ENCODE measurements around the gene PDGFRA.
"Not testable (repeated sequence)": the region's sequence is repeated elsewhere in the genome, so short reads cannot be mapped to it uniquely, and the experiment has no call there.

The PDGFRA gene

GRCh38 chr4:54228056-54228527, 1.0 kb upstream of the PDGFRA start:
- DNase-seq = no peak

GRCh38 chr4:54228546-54228945, 547 bp upstream of the PDGFRA start:
- DNase-seq = no peak

- no peak for DNase-seq
Observed at GRCh38 chr4:54229631-54230483, 764 bp downstream of the PDGFRA start.

GRCh38 chr4:54230484-54231418, 1.7 kb downstream of the PDGFRA start:
- no peak for DNase-seq

GRCh38 chr4:54231419-54231767, 2.3 kb downstream of the PDGFRA start:
- no peak for DNase-seq

DNA sequence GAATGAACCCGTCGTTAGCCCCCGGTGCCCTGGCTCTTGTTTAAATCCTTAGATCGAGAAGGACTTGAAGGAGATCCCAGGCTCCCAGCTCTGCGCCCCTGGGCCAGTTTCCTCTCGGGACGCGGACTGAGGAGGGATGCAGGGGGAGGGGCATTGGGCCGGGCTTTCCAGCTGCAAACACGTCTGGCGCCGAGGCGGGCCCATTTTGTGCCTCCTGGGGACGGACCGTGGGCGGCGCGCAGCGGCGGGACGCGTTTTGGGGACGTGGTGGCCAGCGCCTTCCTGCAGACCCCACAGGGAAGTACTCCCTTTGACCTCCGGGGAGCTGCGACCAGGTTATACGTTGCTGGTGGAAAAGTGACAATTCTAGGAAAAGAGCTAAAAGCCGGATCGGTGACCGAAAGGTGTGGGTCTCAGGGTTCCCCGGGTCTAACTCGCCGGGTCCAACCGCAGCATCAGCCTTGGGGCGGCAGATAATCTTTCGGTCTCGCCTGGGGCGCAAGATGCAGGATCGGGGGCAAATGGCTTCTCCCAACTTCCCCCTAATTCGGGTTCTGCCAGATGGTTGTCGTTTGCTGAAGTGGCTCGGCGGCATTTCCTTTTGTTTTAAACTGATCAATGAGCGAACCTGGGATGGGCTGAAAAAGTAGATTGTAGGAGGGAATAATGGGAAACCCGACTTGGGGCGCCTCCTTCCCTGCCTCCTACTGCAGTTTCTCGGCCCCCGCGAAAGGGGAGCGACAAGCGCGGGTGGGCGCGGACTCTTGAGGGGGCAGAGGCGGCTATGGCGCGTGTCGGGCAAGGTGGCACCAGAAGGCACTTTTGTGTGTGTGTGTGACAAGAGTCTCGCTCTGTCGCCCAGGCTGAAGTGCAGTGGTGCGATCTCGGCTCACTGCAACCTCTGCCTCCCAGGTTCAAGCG, 2.9 kb downstream of the PDGFRA start:
- no peak for DNase-seq

DNA sequence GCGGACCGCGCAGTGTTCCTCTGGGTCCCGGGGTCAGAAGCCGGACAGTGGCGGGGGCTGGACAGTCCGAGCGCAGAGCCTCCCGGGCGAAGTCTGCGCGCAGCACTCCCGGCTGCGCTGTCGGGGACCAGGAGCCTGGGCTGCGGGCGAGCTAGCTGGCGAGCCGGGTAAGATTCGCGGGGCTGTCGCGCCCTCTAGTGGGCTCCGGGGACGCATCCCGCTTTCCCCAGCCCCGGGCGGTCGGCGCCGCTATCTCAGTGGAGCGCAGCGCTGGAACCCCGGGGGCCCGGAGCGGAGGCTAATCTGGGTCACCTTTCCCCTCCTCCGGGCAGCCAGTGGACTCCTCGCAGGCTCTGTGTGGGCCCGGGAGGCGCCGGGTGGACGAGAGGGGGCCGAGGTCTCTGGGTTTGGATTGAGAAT, 4.2 kb downstream of the PDGFRA start:
- DNase-seq = no peak

- DNase-seq = no peak
Observed at GRCh38 chr4:54233697-54234496, 4.8 kb downstream of the PDGFRA start.

GRCh38 chr4:54234497-54235205, 5.6 kb downstream of the PDGFRA start:
- no peak for DNase-seq

DNA sequence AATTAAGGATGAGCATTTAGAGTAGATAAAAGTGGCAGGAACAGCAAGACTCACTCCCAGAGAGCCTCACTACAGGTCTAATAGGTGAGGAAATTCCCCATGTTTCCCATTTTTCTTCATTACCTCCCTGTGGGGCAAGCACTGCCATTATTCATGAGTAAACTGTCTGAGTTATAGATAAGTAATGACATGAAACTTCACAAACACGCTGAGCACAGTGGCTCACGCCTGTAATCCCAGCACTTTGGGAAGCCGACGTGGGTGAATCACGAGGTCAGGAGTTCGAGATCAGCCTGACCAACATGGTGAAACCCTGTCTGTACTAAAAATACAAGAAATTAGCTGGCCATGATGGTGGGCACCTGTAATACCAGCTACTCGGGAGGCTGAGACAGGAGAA, 7.2 kb downstream of the PDGFRA start:
- not testable (repeated sequence) for DNase-seq

DNA sequence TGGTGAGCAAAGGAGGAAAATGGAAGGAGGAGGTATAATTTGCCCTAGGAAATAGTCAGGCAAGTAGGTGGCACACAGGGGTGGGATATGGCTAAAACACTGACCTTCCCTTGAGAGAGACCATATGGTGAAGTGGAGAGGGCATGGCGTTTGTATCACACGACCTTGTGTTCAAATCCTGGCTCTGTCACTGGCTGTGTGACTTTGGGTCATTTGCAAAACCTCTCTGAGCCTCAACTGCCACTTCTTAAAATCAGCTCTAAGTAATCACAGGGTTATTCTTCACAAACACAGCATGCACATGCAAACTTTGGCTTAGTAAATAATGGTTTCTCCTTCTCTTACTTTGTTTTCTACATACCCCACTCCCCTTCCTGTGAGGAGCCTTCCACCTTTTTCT, 8.7 kb downstream of the PDGFRA start:
- no peak for DNase-seq

- DNase-seq = no peak
Observed at GRCh38 chr4:54238389-54238788, 9.3 kb downstream of the PDGFRA start.

GRCh38 chr4:54241268-54241823, 12.3 kb downstream of the PDGFRA start:
- not testable (repeated sequence) for DNase-seq

DNA sequence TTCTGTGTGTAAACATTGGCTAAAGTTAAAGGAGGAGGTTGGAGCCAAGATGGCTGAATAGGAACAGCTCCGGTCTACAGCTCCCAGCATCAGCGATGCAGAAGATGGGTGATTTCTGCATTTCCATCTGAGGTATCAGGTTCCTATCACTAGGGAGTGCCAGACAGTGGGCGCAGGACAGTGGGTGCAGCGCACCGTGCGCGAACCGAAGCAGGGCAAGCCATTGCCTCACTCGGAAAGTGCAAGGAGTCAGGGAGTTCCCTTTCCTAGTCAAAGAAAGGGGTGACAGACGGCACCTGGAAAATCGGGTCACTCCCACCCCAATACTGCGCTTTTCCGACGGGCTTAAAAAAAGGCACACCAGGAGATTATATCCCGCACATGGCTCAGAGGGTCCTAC, 14.4 kb downstream of the PDGFRA start:
- not testable (repeated sequence) for DNase-seq

DNA sequence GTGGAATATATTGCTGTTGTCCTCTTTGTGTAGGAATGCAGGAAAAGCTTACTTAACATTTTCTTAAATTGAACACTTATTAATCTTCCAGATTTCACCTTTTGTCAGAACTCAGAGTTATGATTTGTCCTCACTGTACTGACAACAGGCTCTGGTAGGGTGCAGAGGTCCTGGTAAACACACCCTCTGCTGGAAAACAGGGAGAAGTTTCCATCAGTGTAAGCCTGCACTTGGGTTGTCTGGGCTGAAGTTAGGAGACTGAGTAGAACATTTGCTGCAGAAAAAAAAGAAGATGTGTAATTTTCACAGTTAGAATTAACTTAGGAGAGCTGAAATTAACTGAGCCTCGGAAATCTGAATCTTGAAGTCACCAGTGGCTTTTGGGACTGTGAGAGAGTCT, 23.2 kb downstream of the PDGFRA start:
- not testable (repeated sequence) for DNase-seq

DNA sequence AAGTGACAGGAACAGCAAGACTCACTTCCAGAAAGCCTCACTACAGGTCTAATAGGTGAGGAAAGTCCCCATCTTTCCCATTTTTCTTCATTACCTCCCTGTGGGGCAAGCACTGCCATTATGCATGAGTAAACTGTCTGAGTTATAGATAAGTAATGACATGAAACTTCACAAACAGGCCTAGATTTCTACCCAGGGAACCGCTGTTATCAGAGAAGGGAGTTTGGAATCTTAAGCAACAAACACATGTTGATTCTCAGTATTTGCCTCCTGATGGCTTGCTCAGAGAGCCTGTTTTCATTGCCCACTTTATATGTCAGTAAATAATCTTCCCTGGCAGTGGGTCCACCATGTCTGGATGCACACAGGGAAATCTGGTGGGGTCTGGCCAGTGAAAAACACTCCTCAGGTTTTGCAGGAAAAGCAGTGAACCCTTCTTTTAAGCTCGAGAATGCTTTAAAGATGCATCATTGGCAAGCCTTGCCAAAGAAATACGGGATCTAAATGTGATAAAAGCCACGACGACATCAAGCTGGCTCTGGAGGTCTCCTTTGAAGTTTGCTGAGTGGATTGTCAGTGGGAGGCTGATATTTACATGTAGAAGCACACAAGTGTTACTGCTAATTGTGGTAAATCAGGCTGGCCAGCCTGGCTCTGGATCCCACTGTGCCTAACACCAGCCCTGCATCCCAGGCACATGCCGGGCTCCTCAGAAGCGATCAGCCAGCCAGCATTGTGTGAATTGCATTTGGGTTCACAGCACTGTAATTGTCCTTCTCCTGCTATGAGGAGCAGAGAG, 25.2 kb downstream of the PDGFRA start:
- DNase-seq = no peak

GRCh38 chr4:54254915-54255246, 25.8 kb downstream of the PDGFRA start:
- no peak for DNase-seq

DNA sequence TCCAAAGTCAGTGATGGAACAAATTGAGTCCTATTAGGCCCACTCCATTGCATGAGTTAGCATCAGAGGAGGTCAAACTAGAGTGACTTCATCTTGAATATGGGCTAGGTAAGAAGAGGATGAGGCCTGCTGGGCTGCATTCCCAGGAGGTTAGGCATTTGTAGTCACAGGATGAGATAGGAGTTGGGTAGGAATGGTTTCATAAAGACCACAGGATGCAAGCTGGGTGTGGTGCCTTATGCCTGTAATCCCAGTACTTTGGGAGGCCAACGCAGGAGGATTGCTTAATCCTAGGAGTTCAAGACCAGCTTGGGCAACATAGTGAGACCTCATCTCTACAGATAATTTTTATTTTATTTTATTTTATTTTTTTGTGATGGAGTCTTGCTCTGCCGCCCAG, 26.8 kb downstream of the PDGFRA start:
- no peak for DNase-seq

DNA sequence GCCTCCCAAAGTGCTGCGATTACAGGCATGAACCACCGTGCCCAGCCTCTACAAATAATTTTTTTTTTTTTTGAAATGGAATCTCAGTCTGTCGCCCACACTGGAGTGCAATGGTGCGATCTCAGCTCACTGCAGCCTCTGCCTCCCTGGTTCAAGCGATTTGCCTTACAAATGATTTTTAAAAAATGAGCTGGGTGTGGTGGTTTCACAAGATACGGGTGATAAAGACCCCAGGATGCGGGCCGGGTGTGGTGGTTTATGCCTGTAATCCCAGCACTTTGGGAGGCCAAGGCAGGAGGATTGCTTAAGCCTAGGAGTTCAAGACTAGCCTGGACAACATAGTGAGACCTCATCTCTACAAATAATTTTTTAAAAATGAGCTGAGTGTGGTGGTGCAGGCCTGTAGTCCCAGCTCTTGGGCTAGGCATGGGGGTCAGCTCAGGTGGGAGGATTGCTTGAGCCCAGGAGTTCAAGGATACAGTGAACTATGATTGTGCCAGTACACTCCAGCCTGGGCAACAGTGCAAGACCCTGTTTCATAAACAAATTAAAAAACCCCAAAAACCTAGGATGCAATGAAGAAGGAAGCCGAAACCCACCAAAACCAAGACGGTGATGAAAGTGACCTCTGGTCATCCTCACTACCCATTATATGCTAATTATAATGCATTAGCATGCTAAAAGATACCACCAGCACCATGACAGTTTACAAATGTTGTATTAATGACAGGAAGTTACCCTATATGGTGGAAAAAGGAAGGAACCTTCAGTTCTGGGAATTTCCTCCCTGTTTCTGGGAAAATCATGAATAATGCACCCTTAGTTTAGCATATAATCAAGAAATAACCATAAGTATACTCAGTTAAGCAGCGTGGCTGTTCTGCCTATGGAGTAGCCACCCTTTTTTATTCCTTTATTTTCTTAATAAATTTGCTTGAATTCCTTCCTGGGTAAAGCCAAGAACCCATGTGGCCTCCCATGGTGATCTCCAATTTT, 27.7 kb downstream of the PDGFRA start:
- no peak for DNase-seq

Data from cortex of kidney (tissue), 1 donor.